DMS53 treated with DMSO at 0.1 percent for 48 hours (cell line): ENCODE measurements around the gene RAB17.

ENCODE experiments used
- DNase-seq: peaks from one replicate; lab custom pipeline; 2025; ENCODE audit not compliant: unreplicated experiment; lab: John Stamatoyannopoulos, UW

RAB17 gene

GRCh38 chr2:237540223-237540775, 50.2 kb downstream of the RAB17 start:
- DNase-seq, result no peak

GRCh38 chr2:237539681-237540080, 50.9 kb downstream of the RAB17 start:
- DNase-seq, result no peak

- DNase-seq, result no peak
Observed at GRCh38 chr2:237538901-237539300, 51.6 kb downstream of the RAB17 start.

DNA sequence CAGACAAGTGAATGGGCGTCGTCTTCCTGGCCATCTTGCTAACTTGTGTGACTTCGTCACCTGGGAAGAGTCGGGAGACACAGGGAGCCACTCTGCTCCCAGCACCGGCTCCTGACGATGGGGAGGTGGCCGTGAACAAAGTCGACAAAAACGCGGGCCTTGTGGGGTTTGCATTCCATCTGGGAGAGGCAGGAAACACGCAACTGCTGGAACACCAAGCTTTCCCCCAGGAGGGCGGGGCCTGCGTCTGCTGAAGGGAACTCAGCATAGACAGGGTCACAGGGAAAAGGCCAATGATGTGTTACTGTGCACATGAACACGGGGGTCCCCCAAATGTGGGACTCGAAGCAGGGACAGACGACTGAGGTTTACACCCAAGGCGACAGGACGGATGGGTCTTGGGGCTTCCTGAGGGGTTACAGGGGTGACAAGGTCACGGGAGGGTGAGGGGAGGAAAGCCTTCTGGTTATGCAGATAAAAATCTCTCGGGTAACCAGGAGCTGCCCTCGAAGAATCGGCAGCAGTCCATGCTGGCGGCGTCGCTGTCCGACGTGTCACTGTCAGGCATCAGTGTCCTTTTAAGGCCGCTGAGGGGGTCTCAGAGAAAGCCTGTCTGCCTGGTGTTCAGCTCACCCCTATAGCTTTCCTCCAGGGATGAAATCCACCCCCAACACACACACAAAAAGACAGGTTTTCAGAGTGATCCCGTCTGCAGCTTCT, 52.4 kb downstream of the RAB17 start:
- no peak for DNase-seq

DNA sequence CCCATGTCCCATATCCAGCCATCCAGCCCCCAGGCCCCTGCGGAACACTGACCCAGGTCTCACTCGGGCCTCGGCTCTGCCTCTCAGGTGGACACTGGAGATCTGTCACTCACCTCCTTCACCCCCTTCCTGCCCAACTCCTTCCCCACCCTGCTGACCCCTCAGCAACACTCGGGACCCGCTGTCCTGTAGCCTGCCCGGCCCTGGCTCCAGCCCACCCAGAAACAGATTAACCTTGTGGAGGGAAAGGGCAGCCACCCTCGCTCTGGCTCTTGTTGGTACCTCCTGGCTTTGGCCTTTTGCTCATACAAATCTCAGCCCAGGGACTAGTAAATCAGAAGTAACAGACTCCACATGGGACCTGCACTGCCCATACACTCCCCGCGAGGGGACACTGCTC, 53.9 kb downstream of the RAB17 start:
- no peak for DNase-seq

DNA sequence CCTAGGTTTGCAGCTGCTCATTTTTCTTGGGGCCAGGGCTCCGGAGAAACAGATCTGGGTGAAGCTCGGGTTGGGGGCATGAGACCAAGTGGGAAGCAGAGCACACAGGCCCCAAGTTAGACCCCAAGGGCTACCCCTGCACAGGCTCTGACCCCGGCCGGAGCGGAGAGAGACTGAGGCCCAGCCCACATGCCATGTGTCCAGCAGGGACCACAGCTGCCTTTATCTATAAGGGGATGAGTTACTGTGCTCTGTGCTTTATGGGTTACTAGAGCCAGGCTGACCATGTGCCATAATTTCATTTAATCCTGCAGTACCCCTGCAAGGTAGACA, 54.5 kb downstream of the RAB17 start:
- DNase-seq, result no peak

GRCh38 chr2:237535385-237536082, 55.0 kb downstream of the RAB17 start:
- no peak for DNase-seq

DNA sequence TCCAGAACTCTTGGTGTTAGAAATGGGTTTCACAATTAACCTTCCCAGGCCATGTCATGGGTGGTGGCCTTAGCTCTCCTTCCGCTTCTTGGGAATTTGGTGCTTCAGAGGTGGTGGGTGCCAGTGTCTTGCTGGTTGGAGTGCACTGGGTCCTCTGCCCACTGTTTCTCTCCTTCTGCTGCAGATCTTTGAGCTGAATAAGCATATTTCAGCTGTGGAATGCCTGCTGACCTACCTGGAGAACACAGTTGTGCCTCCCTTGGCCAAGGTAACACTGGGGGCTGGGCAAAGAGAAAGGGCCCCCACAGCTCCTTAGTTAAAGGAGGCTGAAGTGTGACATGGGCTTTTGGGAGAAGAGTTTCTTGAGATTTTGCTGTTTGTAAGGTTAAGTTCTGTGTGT, 56.2 kb downstream of the RAB17 start:
- DNase-seq, result no peak

DNA sequence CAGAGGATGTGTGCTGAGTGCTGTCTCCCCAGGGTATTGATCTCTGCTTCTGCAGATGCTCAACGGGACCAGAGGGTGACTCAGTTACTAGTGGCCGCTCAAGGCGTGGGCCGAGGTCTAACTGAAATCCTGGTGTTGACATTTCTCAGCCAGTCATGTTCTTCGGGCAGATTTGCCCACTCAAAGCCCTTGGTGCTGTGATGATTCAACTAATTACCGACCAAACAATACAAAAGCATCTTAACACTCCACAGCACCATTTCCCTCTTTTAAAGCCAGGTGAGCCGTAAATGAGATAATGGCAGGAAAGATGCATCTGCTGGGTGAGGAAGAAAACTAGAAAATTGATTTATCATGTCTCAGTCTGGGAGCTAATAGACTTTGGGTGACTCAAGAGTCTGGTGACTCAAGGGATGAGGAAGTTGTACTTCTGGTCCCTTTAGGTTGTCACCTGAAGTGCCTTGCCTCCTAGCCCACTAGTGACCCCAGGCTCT, 56.8 kb downstream of the RAB17 start:
- DNase-seq, result peak; percentile 21

DNA sequence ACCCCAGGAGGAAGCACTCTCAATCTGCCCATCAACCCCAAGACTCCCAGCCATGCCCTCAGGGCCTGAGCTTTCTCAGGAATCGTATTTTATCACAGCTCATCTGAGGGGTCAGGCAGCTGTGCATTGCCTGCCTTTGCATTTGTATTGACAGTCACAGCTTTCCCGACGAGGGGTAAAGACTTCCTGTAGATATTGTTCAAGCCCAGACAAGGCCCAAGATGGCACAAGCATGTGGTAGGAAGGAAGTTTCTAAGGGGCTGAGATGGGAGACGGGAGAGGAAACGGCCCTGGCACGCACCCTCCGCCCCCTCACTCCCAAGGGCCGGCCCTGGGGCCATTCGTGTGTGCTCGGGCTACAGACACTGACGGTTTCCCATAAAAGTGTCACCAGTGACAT, 58.4 kb downstream of the RAB17 start:
- no peak for DNase-seq

DNA sequence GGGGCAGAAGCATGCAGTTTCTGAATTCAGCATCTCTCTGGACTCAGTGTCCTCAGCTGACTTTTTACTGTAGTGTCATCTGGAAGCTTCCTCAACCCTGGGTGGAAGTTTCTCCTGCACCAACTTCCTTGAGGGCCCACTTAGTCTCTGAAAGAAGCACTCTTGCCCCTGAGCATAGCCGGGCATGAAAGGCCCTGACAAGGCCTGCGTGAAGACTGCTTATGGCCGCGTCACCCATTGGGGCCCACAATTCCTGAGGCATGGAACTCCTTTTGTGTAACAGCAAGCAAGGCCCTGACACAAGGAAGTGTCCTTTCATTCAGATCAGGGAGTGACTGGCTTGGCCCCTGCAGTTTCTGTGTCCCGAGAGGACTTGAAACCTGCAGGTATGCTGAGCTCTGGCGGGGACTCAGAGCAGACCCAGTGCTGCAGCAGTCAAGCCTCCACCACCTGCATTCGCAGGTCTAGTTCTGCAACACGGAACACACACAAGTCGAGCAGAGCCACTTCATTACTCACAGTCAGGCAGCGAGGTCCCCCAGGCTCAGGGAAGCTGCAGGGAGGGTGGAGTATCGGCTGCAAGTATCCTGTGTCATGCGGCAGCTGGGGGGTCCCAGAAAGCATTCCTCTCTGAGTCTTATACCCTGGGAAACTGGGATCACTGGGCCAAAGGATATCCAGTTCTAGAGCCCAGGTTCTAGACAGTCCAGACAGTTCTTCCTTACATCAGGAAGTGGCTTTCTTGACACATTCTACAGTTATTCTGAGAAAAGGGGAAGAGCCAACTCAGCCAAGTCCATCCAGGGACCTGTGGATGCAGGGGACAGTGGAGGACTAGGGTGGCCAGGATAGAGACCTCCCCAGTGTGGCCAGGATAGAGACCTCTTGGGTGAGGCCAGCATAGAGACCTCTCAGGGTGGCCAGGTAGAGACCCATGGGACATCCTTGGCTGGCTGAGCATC, 59.8 kb downstream of the RAB17 start:
- no peak for DNase-seq

GRCh38 chr2:237529452-237530402, 60.8 kb downstream of the RAB17 start:
- DNase-seq, result no peak

- no peak for DNase-seq
Observed at GRCh38 chr2:237527766-237528165, 62.8 kb downstream of the RAB17 start.

DNA sequence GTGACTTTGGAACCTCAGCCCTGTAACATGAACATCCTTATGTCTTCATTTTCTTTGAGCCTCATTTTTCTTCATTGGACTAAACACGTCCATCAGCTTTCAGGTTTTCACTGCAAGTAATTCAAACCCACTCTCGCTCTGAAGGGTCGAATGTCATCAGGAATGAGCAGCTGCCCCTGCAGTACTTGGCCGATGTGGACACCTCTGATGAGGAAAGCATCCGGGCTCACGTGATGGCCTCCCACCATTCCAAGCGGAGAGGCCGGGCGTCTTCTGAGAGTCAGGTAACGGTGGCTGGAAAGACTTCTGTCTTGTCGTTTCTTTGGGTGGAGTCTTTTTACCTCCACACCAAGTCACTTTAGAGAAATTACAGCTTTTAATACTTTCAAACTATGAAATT, 63.3 kb downstream of the RAB17 start:
- DNase-seq, result no peak

DNA sequence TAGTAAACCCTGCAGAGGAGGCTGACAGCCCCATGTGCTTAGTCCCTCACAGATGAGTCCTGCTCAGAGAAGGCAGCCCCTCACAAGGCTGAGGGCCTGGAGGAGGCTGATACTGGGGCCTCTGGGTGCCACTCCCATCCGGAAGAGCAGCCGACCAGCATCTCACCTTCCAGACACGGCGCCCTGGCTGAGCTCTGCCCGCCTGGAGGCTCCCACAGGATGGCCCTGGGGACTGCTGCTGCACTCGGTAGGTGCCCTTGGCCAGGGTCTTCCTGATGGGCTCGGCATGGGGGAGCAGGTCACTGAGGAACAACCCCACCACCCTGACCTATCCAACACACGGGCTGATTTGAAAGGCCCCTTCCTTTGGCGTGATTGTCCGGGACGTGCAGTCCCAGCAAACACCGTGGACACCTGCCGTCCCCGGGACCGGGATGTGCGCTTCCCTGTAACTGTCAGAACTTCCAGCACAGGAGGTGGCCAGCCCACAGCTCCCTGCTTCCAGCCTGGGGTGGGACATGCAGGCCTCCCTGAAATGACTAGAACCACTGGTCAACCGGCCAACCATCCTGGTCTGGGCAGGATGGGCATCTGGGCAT, 64.9 kb downstream of the RAB17 start:
- DNase-seq, result no peak

- no peak for DNase-seq
Observed at GRCh38 chr2:237524631-237525030, 65.9 kb downstream of the RAB17 start.
